Stimulated activated CD4-positive, alpha-beta T cell treated with anti-CD3 and anti-CD28 coated beads, TNF-alpha, amount 100 ng/mL, for 4 hours (primary cell): Measurements from ENCODE around the gene ZPLD1.

Experiments used
- DNase-seq, 3 experiments: peaks; one replicate each; pipeline ENCODE4 v3.0.0-alpha.2; 2020; ENCODE audit warnings: low read depth in 3 of 3

Gene ZPLD1

DNA sequence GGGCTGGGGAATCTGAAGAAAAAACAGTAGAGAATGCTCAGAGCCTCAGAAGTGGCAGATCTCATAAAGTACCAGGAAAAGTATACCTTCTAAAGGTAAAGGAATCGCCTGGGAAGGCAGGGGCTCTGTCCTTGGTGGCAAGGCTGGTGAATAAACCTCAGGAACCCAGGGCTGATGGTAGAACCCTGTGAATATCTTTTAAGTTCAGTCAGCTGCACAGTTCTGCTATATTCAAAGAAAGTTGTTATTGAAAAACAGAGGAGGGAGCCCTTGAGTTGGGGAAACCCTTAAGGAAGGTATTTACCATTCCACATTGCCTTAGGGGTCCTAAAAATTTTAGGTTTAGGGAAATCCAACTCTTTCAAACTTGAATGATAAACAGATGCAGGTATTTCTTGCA, 31.2 kb downstream of the ZPLD1 start:
- no peak for DNase-seq

GRCh38 chr3:102470066-102470465, 35.3 kb downstream of the ZPLD1 start:
- no peak for DNase-seq

- no peak for DNase-seq
Observed at GRCh38 chr3:102471001-102471400, 36.2 kb downstream of the ZPLD1 start.

GRCh38 chr3:102471491-102471890, 36.7 kb downstream of the ZPLD1 start:
- no peak for DNase-seq

DNA sequence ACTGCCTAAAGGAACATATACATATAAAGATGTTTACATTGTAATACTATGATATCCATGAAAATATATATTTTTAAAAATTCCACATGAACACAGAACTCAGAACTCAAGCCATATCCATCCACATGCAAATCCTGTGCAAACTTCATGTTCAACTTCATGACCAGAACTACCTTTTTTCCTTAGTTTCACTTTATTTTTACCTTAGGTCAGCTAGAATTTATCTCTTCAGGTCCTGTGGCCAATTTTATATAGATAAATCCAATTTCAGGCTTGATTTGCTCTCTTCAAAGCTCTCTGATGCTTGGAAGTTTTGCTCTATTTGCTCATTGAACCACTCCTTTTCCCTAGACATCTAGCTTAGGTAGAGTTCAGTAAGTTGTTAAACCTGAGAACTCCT, 38.8 kb downstream of the ZPLD1 start:
- no peak for DNase-seq

DNA sequence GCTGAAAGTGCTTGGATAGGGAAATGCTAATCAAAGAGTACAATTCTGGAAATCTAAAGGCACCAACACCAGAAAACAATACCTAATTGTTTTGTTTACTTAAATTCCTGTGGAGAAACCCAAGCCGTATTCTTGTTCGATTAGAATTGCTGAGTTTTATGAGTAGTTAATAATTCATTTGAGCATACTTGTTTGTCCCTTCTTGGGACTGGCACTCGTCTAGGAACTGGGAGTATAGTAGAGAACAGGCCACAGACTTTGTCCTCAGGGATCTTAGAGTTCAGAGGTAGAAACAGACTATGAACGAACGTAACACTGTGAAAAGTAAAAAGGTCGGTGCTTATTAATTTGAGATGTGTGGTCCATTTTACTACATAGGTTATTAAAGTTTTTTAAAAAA, 39.4 kb downstream of the ZPLD1 start:
- DNase-seq = no peak

- DNase-seq = no peak
Observed at GRCh38 chr3:102476198-102476597, 41.4 kb downstream of the ZPLD1 start.

- DNase-seq = no peak
Observed at GRCh38 chr3:102478160-102478559, 43.3 kb downstream of the ZPLD1 start.

DNA sequence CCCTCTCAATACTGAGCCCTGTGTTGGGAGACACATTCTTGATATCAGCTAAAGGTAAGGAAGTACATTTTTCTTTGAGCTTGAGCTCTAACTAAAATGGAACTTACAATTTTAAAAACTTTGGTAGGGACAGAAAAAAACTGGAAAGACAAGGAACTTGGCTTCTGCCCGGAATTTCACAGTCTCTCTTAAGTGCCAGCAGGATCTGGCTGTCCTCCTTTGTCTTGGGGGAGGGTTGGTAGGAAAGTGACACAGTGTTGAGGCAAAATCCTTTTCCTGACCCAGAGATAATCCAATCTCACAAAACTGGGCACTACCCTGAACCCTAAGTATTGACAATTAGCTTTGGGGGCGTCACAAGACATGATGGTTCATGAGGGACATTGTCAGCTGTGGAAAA, 45.3 kb downstream of the ZPLD1 start:
- DNase-seq = no peak

DNA sequence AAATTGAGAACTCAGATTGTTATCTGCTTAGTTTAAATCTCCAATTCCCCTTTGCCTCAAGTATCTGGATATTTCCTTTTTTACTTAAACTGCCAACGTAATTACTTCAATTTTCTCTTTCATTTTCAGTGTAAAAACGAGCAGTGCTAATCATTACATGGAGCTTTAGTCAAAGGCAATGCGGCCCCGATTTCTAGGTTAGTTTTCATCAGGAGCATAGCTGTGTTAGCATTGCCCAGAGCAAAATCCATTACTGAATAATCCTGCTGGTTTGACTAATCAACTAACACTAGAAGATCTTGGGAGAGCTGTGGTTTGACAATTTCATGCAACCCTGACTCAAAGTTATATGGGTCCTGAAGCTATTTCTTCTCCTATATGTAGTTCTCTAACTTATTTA, 46.2 kb downstream of the ZPLD1 start:
- DNase-seq = no peak

DNA sequence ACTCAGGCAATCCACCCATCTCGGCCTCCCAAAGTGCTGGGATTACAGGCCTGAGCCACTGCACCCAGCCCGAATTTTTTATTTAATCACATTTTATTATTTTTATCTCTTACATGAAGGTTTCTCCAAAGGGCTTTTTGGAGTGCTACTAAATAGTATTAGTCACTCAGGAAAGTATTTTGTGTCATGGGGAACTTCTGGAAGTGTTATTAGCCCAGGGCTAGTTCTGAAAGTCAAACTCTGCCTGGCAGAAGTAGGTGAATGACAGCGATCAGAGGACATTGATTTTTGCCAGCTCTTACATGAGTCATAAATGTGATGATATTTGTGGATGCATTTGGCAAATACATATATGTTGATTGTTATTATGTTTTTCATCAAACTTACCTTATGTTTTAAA, 48.7 kb downstream of the ZPLD1 start:
- DNase-seq = no peak

GRCh38 chr3:102484363-102484762, 49.5 kb downstream of the ZPLD1 start:
- DNase-seq = no peak

DNA sequence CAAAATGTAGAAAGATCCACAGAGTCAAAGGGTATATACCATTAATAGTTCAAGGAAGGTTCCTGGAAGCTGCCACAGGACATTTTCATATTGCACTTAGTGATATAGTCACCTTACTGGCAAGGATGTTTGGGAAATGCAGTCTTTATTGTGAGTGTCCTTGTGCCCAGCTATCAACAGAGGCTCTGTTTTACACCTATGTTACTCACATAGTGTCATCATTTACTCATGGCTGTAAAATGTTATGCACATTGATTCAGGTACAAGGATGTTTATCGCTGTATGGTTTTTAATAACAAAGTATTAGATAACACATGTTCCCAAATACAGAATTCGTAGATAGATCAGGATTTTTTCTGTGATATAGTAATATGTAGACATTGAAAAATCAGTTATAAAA, 50.9 kb downstream of the ZPLD1 start:
- no peak for DNase-seq

- no peak for DNase-seq
Observed at GRCh38 chr3:102488331-102488730, 53.5 kb downstream of the ZPLD1 start.

- DNase-seq = no peak
Observed at GRCh38 chr3:102492300-102492699, 57.5 kb downstream of the ZPLD1 start.

GRCh38 chr3:102497571-102497970, 62.8 kb downstream of the ZPLD1 start:
- DNase-seq = no peak

DNA sequence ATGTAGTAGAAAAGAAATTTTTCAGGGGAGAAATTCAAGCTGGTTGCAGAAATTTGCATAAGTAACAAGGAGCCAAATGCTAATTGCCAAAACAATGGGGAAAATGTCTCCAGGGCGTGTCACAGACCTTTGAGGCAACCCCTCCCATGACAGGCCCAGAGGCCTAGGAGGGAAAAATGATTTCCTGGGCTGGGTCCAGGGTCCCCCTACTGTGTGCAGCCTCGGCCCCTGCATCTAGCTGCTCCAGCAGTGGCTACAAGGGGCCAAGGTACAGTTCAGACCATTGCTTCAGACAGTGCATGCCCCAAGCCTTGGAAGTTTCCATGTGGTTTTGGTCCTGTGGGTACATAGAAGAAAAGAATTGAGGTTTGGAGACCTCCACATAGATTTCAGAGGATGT, 70.7 kb downstream of the ZPLD1 start:
- no peak for DNase-seq

- no peak for DNase-seq
Observed at GRCh38 chr3:102510663-102511062, 75.8 kb downstream of the ZPLD1 start.

DNA sequence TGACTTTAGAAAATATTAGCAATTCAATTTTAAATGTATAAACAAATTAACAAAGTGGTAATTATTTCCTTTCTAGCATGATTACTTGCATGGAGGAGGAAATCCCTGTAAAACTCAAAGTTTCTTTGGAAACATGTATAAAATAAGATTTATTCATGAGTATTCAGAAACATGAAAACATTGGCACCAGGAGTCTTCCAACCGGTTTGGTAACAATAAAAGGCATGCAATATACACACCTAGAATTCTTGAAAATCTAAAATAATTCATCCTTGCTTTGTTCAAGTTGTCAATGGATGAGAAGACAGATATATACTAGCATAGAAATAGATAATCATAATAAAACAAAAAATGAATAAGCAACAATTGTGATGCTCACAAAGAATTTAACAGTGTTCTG, 76.4 kb downstream of the ZPLD1 start:
- no peak for DNase-seq

DNA sequence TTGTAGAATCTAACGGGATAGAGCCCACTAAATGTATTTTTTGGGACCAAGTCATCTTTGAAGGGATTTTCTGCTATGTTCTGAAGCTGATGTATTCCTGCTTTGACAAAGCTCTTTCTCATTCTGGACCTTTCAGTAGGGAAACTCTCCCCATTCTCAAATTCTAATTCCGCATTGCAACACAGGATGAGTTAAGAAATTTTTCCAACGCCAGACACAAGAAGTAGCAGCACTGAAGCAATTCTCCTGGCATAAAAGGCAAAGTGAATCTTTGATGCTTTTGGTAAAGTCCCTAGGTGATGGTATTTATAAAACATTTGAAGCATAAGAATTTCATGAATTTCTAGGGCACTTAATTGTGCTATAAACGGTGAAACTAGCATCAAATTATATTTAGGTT, 76.8 kb downstream of the ZPLD1 start:
- DNase-seq = no peak

DNA sequence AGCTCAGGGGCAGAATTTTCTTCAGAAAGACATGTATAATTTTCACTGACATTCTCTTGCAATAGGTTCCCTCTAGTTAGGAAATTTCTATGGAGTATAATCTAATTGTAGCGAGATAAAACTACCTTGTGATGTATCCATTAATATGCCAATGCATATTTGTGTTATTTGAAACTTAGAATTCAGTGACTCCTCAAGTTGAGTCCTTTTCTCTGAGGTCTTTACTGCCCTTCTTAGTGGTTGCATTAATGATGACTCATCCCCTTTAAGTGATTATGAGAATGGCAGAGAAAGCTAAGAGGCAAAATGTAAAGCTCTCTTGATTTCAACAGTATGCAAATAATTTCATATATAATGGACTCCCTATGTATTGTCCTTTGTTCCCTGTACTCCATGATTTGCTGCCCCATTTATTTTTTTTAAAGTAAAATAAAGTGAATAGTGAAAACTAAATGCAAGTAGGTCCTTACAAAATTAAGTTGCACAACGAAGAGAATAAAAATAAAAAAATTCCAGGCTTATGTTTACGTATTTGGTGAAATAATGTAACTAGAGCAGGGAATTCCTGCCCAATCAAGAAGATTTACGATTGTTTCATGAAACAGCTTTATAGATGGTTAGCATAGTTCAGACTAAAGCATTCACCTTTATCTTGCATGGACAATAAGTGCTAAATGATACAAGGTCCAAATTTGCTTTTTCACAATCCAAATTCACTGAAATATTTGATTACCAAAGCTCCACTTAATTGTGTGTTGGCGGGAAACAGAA, 78.1 kb downstream of the ZPLD1 start:
- DNase-seq = no peak

- no peak for DNase-seq
Observed at GRCh38 chr3:102514241-102514640, 79.4 kb downstream of the ZPLD1 start.

DNA sequence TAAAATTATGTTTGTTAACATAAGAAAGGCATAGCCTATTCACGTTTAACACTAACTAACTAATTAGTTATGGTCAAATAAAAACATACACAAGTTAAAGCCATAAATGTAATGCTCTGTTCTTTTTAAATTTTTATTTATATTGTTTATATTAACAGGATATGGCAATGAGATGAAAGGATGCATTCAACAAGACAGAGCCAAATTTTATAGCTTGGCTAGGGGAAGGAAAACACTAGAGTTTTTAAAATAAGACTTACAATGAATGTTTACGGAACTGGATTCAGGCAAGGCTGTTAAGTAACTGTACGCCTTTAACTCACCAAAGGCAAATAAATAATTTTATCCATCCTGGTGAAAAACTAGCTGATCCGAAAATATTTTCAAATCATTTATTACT, 86.4 kb downstream of the ZPLD1 start:
- no peak for DNase-seq

DNA sequence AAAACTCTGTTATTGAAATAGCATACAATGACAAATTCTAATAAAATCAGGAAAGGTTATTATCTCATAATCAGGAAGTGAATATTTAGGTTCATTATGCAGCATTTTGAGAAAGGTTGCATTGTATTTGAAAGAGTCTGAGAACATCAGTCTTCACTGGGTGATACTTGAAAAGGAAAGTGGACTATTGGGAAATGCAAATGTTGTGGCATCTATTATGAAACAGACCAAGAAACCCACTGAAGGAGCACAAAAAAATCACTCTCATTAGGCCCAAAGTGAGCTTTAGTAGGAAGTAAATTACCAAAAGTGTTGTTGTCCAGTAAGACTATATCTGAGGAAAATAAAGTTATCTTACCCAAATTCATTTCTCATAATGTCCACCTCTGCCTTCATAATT, 90.8 kb downstream of the ZPLD1 start:
- DNase-seq = no peak
